Pancreas (tissue), 10 donors: ENCODE data around the gene POLD3. TPM values are rescaled to one million over a fixed set of nuclear protein-coding genes. Genes with fewer than 3 reads are reported as not detected.
"Not testable (repeated sequence)": the region's sequence is repeated elsewhere in the genome, so short reads cannot be mapped to it uniquely, and the experiment has no call there.

ENCODE experiments used
- ATAC-seq, 4 donors: fragments of 200-7000 bp; cut with Tn5 transposase; one replicate each; pipeline versions ENCODE4 v1.8.0 to v1.9.1; 2020; ENCODE audit warnings: mild to moderate bottlenecking in 4 of 4, moderate library complexity in 4 of 4
- DNase-seq, 6 donors: peaks; one replicate each; pipeline ENCODE4 v3.0.0-alpha.2; 2020
- FAIRE-seq: peaks from 2 replicates; lab custom pipeline; 2012; peaks lifted over from hg19 to GRCh38; lab: Jason Lieb, UNC
- H3K27ac ChIP-seq, 4 donors: fragments of 200-600 bp; sonication (generic); 1 replicate in 3 of 4; 2 replicates in 1 of 4; pipeline versions ENCODE4 v1.5.0 to v1.8.0; 2020
- H3K27me3 ChIP-seq, 4 donors: fragments of 200-600 bp; one replicate each; pipeline ENCODE4 v1.8.0; 2021
- H3K36me3 ChIP-seq, 3 donors: fragments of 200-600 bp; sonication (generic) in 1 of 3; one replicate each; pipeline versions ENCODE4 v1.5.0 to v1.8.0; 2020 to 2021
- H3K4me1 ChIP-seq, 3 donors: fragments of 200-600 bp; one replicate each; pipeline ENCODE4 v1.8.0; 2021
- H3K4me3 ChIP-seq, 4 donors: fragments of 200-600 bp; sonication (generic) in 2 of 4; one replicate each; pipeline versions ENCODE4 v1.5.0 to v1.8.0; 2020 to 2021
- H3K9me3 ChIP-seq, 4 donors: fragments of 200-600 bp; one replicate each; pipeline ENCODE4 v1.8.0; 2021
- WGBS, 2 donors: extraction: QIAGEN DNeasy Blood & Tissue Kit; methylation state at CpG; one replicate each; pipeline ENCODE4 v1.1.7; 2013; 5-methylcytosine and 5-hydroxymethylcytosine counted together
- intact Hi-C, 3 donors: fragments of 100-400 bp; cut with DNase I; formaldehyde crosslinking; loops; one replicate each; pipeline versions ENCODE4 v1.11.1 to v1.14.2; 2022
- polyA plus RNA-seq, 2 donors: library from polyadenylated mRNA; stranded (reverse); fragments of 200-250 nt; gene quantifications; one replicate each; pipeline ENCODE4 v1.2.3, GENCODE V29; 2013
- total RNA-seq, 6 donors: library from RNA; stranded (reverse); fragmentation: NEBNext Ultra II Directional in 4 of 6; extraction: Animal tissue kit (Norgen Biotek cat#: 25700) in 4 of 6; gene quantifications; one replicate each; pipeline versions ENCODE4 v1.2.1 to v1.2.4, GENCODE V29; 2021 to 2023
- TF ChIP-seq, protein P1 (sequence below), 4 donors: fragments of 200-600 bp; sonication (generic) in 3 of 4; IDR thresholded peaks; one replicate each; pipeline versions ENCODE4 v1.5.0 to v1.8.0; 2021; ENCODE audit warnings: antibody characterized with exemption in 4 of 4
- donor health status: healthy with polysubstance abuse.
- donor health status: DM: no; HTN: no; CAD: no; lungs with moderate emphysema.
- donor health status: DM: no; HTN: no; CAD: no.
- donor health status: control.
- donor health status: control.
- donor health status: Bipolar disorder and iron deficiency.
- donor health status: DM: yes; HTN: yes; CAD: no.
- donor health status: DM: no; HTN: no; CAD: no.
- donor health status: DM: no; HTN: no; CAD: no.
- donor health status: DM: yes; HTN: yes; CAD: no.

Gene POLD3
- total and polyA plus RNA-seq, 8 donors, result 7.2 to 14.0 (median 9.6) TPM

DNA sequence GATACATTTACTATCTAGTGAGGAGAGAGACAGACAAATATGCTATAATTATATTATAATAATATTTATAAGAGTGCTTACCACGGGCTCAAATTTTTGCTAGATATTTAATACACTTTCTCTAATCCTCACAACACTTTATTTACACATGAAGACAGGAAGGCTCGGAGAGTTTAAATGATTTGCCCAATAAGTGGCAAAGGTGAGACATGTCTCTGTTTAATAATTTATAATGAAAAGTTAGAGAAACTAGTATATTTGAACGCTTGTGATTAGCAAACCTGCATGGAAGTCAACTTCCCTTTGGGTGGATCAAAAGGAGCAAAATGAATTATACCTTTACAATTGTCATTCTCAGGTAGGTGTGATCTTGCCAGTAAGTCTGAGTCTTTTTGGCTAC lies 55.4 kb downstream of the POLD3 start:
- FAIRE-seq (no peak), DNase-seq (no peak), ATAC-seq (no peak)
- Histone ChIP-seq H3K9me3 (no peaks in the 10 kb centered on the region), H3K27ac (no peak overlapping the region), H3K4me1 (no peaks in the 10 kb centered on the region), H3K4me3 (no peak overlapping the region), H3K27me3 (no peaks in the 10 kb centered on the region), H3K36me3 (no peaks in the 10 kb centered on the region)
- TF ChIP-seq, protein P1, sequence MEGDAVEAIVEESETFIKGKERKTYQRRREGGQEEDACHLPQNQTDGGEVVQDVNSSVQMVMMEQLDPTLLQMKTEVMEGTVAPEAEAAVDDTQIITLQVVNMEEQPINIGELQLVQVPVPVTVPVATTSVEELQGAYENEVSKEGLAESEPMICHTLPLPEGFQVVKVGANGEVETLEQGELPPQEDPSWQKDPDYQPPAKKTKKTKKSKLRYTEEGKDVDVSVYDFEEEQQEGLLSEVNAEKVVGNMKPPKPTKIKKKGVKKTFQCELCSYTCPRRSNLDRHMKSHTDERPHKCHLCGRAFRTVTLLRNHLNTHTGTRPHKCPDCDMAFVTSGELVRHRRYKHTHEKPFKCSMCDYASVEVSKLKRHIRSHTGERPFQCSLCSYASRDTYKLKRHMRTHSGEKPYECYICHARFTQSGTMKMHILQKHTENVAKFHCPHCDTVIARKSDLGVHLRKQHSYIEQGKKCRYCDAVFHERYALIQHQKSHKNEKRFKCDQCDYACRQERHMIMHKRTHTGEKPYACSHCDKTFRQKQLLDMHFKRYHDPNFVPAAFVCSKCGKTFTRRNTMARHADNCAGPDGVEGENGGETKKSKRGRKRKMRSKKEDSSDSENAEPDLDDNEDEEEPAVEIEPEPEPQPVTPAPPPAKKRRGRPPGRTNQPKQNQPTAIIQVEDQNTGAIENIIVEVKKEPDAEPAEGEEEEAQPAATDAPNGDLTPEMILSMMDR (IDR thresholded peaks at IDR 0.05), result no peak
- WGBS, 2 donors, result 85 to 88% methylated on average over 3 of the region's 3 CpGs
- intact Hi-C loops, result no loop called here

DNA sequence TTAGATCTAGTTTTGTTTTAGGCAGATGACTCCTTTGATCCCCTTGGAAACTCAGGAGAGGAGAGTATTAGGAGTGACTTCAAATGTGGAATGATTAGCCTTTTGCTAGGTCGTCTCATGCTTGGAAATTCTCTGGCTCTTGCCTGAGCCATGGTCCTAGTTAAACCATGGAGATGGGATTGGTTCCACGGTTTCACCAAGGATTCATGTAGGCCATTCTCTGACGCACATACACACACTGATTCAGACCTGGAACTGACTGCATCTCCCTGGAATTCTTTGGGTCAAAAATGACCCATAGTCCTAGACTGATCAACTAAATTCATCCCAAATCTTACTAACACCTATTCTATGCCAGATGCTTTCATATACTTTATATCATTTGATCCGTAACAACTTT lies 56.5 kb downstream of the POLD3 start:
- Histone ChIP-seq H3K27ac (no peak overlapping the region), H3K4me1 (no peaks in the 10 kb centered on the region), H3K27me3 (no peaks in the 10 kb centered on the region), H3K4me3 (no peak overlapping the region), H3K9me3 (no peaks in the 10 kb centered on the region), H3K36me3 (no peaks in the 10 kb centered on the region)
- TF ChIP-seq, protein P1 (IDR thresholded peaks at IDR 0.05), result no peak
- no peak for ATAC-seq
- DNase-seq, result no peak
- intact Hi-C loops, result no loop called here
- 95% methylated on average over 4 of the region's 4 CpGs for WGBS, 2 donors
- FAIRE-seq, result no peak

GRCh38 chr11:74650498-74650897 lies 58.1 kb downstream of the POLD3 start:
- FAIRE-seq (no peak), ATAC-seq (peak in 2 of 4 donors; percentile 18 to 30), DNase-seq (no peak)
- H3K36me3 ChIP-seq, result no peaks in the 10 kb centered on the region
- H3K4me3 ChIP-seq, result no peak overlapping the region
- no peaks in the 10 kb centered on the region for H3K27me3 ChIP-seq
- intact Hi-C loops, result no loop called here
- TF ChIP-seq, protein P1 (IDR thresholded peaks at IDR 0.05), result no peak
- no peaks in the 10 kb centered on the region for H3K4me1 ChIP-seq
- no peaks in the 10 kb centered on the region for H3K9me3 ChIP-seq
- H3K27ac ChIP-seq, result no peak overlapping the region
- 88 to 94% methylated on average over 2 of the region's 2 CpGs for WGBS, 2 donors

DNA sequence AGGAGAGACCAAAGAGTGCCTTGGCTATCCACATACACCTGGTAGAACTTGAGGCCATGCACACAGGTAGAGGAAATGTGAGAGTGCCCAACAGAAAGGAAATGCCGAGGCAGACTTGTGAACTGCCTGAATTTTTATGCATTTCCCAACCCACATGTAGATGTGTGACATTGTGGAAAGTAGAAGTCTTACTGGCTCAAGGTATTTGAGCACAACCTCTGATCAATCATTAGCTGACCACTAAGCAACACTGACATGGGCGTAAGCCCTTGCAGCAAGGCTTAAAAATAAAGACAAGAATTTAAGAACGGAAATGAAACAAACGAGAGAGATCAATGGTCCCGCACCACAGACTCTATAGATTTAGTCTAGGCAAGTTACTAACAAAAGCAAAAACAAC lies 62.6 kb downstream of the POLD3 start:
- Histone ChIP-seq H3K4me3 (no peak overlapping the region), H3K4me1 (no peaks in the 10 kb centered on the region), H3K36me3 (no peaks in the 10 kb centered on the region), H3K27me3 (no peaks in the 10 kb centered on the region), H3K27ac (no peak overlapping the region), H3K9me3 (no peaks in the 10 kb centered on the region)
- intact Hi-C loops, result no loop called here
- TF ChIP-seq, protein P1 (IDR thresholded peaks at IDR 0.05), result no peak
- ATAC-seq (no peak), FAIRE-seq (no peak), DNase-seq (no peak)
- WGBS, 2 donors, result 97 to 98% methylated on average over 5 of the region's 5 CpGs

- 85 to 87% methylated on average over 4 of the region's 4 CpGs for WGBS, 2 donors
- H3K36me3 ChIP-seq, H3K4me1 ChIP-seq, intact Hi-C loops, H3K27me3 ChIP-seq, FAIRE-seq, H3K9me3 ChIP-seq, ATAC-seq, H3K4me3 ChIP-seq, DNase-seq, H3K27ac ChIP-seq: not testable (repeated sequence)
These were observed 66.7 kb downstream of the POLD3 start for GRCh38 chr11:74659124-74659523.
